SU-DHL-6 (cell line): ENCODE data around the gene NSRP1.
A peak's percentile ranks its signal among the peaks of the same experiment; 100 is the strongest.

Experiments used
- H2AFZ ChIP-seq: fragments of 200-600 bp; sonication (generic); 2 replicates; pipeline ENCODE4 v1.6.1; 2014; ENCODE audit warnings: low read depth, mild to moderate bottlenecking, moderate library complexity, mixed read lengths, antibody characterized with exemption, low read length; ENCODE audit not compliant: severe bottlenecking
- H3F3A ChIP-seq: fragments of 200-600 bp; shearing (Covaris generic); 2 replicates; pipeline ENCODE4 v1.6.0; 2016; ENCODE audit warnings: antibody characterized with exemption, mild to moderate bottlenecking; ENCODE audit not compliant: insufficient read depth
- H3K27ac ChIP-seq: fragments of 200-600 bp; sonication (generic); 2 replicates; pipeline ENCODE4 v1.5.1; 2016; ENCODE audit warnings: low read depth, mild to moderate bottlenecking, low read length, moderate library complexity, mixed read lengths
- H3K27me3 ChIP-seq: fragments of 200-600 bp; sonication (generic), shearing (Covaris generic); 2 replicates; pipeline ENCODE4 v1.6.0; 2014; ENCODE audit warnings: mild to moderate bottlenecking, low read length
- H3K36me3 ChIP-seq: fragments of 200-600 bp; sonication (generic); 2 replicates; pipeline ENCODE4 v1.6.1; 2014; ENCODE audit warnings: mild to moderate bottlenecking, low read length, mixed read lengths
- H3K4me2 ChIP-seq: fragments of 300-600, 200-600 bp; shearing (Covaris generic), sonication (generic); 2 replicates; pipeline ENCODE4 v1.6.0; 2014; ENCODE audit warnings: low read length, low read depth, mild to moderate bottlenecking; ENCODE audit not compliant: poor library complexity, severe bottlenecking
- H3K4me3 ChIP-seq: fragments of 200-600 bp; sonication (generic); 2 replicates; pipeline ENCODE4 v1.5.1; 2014; ENCODE audit warnings: antibody characterized with exemption, low read length, mild to moderate bottlenecking, mixed read lengths; ENCODE audit not compliant: insufficient read depth, poor library complexity, severe bottlenecking
- H3K79me2 ChIP-seq: fragments of 200-600 bp; sonication (generic); 2 replicates; pipeline ENCODE4 v1.6.1; 2014; ENCODE audit warnings: mild to moderate bottlenecking, low read length, moderate library complexity; ENCODE audit not compliant: insufficient read depth
- H3K9ac ChIP-seq: fragments of 200-600 bp; sonication (generic); 2 replicates; pipeline ENCODE4 v1.7.0; 2014; ENCODE audit warnings: mild to moderate bottlenecking, low read length
- H3K9me2 ChIP-seq: fragments of 200-600 bp; sonication (generic); replicated peaks from 2 replicates; pipeline ENCODE4 v1.6.1; 2014; ENCODE audit warnings: low read length; ENCODE audit not compliant: insufficient read depth
- H3K9me3 ChIP-seq: fragments of 200-600 bp; sonication (generic); 2 replicates; pipeline ENCODE4 v1.6.1; 2014; ENCODE audit warnings: low read length, mixed read lengths; ENCODE audit not compliant: insufficient read depth
- H4K20me1 ChIP-seq: fragments of 200-600 bp; sonication (generic); 2 replicates; pipeline ENCODE4 v1.6.1; 2014; ENCODE audit warnings: low read depth, mild to moderate bottlenecking, antibody characterized with exemption, low read length, moderate library complexity, mixed read lengths
- CTCF ChIP-seq: fragments of 200-600 bp; sonication (generic); IDR thresholded peaks from one replicate; pipeline ENCODE4 v1.5.1; 2017; ENCODE audit warnings: antibody characterized with exemption, mild to moderate bottlenecking, low read length, moderate library complexity; ENCODE audit not compliant: insufficient read depth, poor library complexity, severe bottlenecking
- EZH2phosphoT487 ChIP-seq: fragments of 200-600 bp; sonication (generic), shearing (Covaris generic); conservative IDR thresholded peaks from 2 replicates; pipeline ENCODE4 v1.6.1; 2018; ENCODE audit warnings: mild to moderate bottlenecking, antibody characterized with exemption, low read length, moderate library complexity, mixed read lengths

Gene NSRP1

GRCh38 chr17:30161601-30162000 is 45.0 kb downstream of the NSRP1 start:
- TF ChIP-seq CTCF (no peak), EZH2phosphoT487 (no peak)
- no peaks in the 10 kb centered on the region for H3K27me3 ChIP-seq
- no peak overlapping the region for H3K4me2 ChIP-seq
- H3K9ac ChIP-seq: no peak overlapping the region
- H3K79me2 ChIP-seq: peaks cover 70% of the 10 kb centered on the region
- H2AFZ ChIP-seq: no peak overlapping the region
- 0 out of 2 replicates have a peak, but pooled peaks cover 4% of the 10 kb centered on the region for H4K20me1 ChIP-seq
- no peaks in the 10 kb centered on the region for H3K9me2 ChIP-seq
- H3K27ac ChIP-seq: no peak overlapping the region
- H3K4me3 ChIP-seq: no peak overlapping the region
- peaks cover 16% of the 10 kb centered on the region; the same call in 1 of the 2 replicates for H3K9me3 ChIP-seq
- H3K36me3 ChIP-seq: peaks cover 38% of the 10 kb centered on the region
- H3F3A ChIP-seq: peaks cover 26% of the 10 kb centered on the region

- TF ChIP-seq CTCF (no peak), EZH2phosphoT487 (no peak)
- Histone ChIP-seq H3K79me2 (peaks cover 46% of the 10 kb centered on the region), H3K9me3 (peaks cover 12% of the 10 kb centered on the region; the same call in 1 of the 2 replicates), H3K4me2 (peak overlapping the region; percentile 53), H3K4me3 (no peak overlapping the region), H3K27ac (peak overlapping the region; percentile 57; the same call in 1 of the 2 replicates), H3K27me3 (no peaks in the 10 kb centered on the region), H3K9me2 (no peaks in the 10 kb centered on the region), H2AFZ (no peak overlapping the region), H3F3A (peaks cover 35% of the 10 kb centered on the region), H3K36me3 (peaks cover 21% of the 10 kb centered on the region), H4K20me1 (0 out of 2 replicates have a peak, but pooled peaks cover 4% of the 10 kb centered on the region), H3K9ac (no peak overlapping the region)
Observed at GRCh38 chr17:30164531-30164930, 47.9 kb downstream of the NSRP1 start.

GRCh38 chr17:30165147-30165546 is 48.5 kb downstream of the NSRP1 start:
- H3K79me2 ChIP-seq: peaks cover 40% of the 10 kb centered on the region
- peaks cover 35% of the 10 kb centered on the region for H3F3A ChIP-seq
- H3K27me3 ChIP-seq: no peaks in the 10 kb centered on the region
- H3K4me2 ChIP-seq: peak overlapping the region; percentile 53
- peaks cover 6% of the 10 kb centered on the region; the same call in 1 of the 2 replicates for H3K9me3 ChIP-seq
- H3K4me3 ChIP-seq: no peak overlapping the region
- no peak overlapping the region for H2AFZ ChIP-seq
- H3K9ac ChIP-seq: 0 out of 2 replicates have a peak overlapping the region, but pooled peaks have one; percentile 0
- TF ChIP-seq EZH2phosphoT487 (no peak), CTCF (no peak)
- peaks cover 19% of the 10 kb centered on the region for H3K36me3 ChIP-seq
- H3K27ac ChIP-seq: peak overlapping the region; percentile 57
- 0 out of 2 replicates have a peak, but pooled peaks cover 4% of the 10 kb centered on the region for H4K20me1 ChIP-seq
- no peaks in the 10 kb centered on the region for H3K9me2 ChIP-seq
